A673 (cell line): ENCODE results near the gene GDPD5. TPM values are rescaled to one million over a fixed set of nuclear protein-coding genes. Genes with fewer than 3 reads are reported as not detected.

Experiments
- BruUV-seq: library from RNA; stranded (reverse); fragments of 400-500 nt; replicated peaks from 2 replicates; lab custom pipeline; 2021; lab: Mats Ljungman, UMichigan
- CTCF ChIA-PET: fragments of 300-600 bp; sonication (Branson Sonifier 250); formaldehyde crosslinking; loops from one replicate; lab custom pipeline; 2022; ENCODE audit warnings: antibody characterized with exemption; lab: Charles Lee
- POLR2A ChIA-PET: fragments of 300-600 bp; sonication (Branson Sonifier 250); formaldehyde crosslinking; loops from one replicate; lab custom pipeline; 2022; ENCODE audit warnings: antibody characterized with exemption; ENCODE audit not compliant: low non-redundant PET; lab: Charles Lee
- DNase-seq: peaks from one replicate; pipeline ENCODE4 v3.0.0-alpha.2; 2015; ENCODE audit warnings: low spot score
- H3K27ac ChIP-seq: fragments of 200-600 bp; sonication (generic); 2 replicates; pipeline ENCODE4 v1.5.1; 2016; ENCODE audit warnings: mixed run types, low read depth, mild to moderate bottlenecking, mixed read lengths, antibody characterized with exemption, low read length; ENCODE audit not compliant: poor library complexity, severe bottlenecking
- H3K27me3 ChIP-seq: fragments of 200-600 bp; sonication (generic); replicated peaks from 2 replicates; pipeline ENCODE4 v1.6.1; 2017; ENCODE audit warnings: mixed run types, low read depth, mild to moderate bottlenecking, mixed read lengths, antibody characterized with exemption, low read length; ENCODE audit not compliant: insufficient read depth, poor library complexity
- H3K36me3 ChIP-seq: fragments of 200-600 bp; sonication (generic); 2 replicates; pipeline ENCODE4 v1.6.1; 2016; ENCODE audit warnings: mixed run types, mild to moderate bottlenecking, mixed read lengths, antibody characterized with exemption, low read length; ENCODE audit not compliant: insufficient read depth, poor library complexity, severe bottlenecking
- H3K4me1 ChIP-seq: fragments of 200-600 bp; sonication (generic); 2 replicates; pipeline ENCODE4 v1.6.1; 2017; ENCODE audit warnings: mixed run types, mild to moderate bottlenecking, mixed read lengths, antibody characterized with exemption, low read length; ENCODE audit not compliant: insufficient read depth, poor library complexity, severe bottlenecking
- H3K4me3 ChIP-seq: fragments of 200-600 bp; sonication (generic); 2 replicates; pipeline ENCODE4 v1.5.1; 2016; ENCODE audit warnings: low read depth, mixed run types, mild to moderate bottlenecking, mixed read lengths, low read length; ENCODE audit not compliant: poor library complexity, severe bottlenecking
- H3K9me3 ChIP-seq: fragments of 200-600 bp; sonication (generic); 2 replicates; pipeline ENCODE4 v1.6.1; 2016; ENCODE audit warnings: mixed run types, low read depth, mild to moderate bottlenecking, mixed read lengths, antibody characterized with exemption, low read length; ENCODE audit not compliant: poor library complexity, severe bottlenecking
- CTCF ChIP-seq: fragments of 300-800, 200-600 bp; sonication (generic); conservative IDR thresholded peaks from 2 replicates; pipeline ENCODE4 v1.5.1; 2017; ENCODE audit warnings: low read depth, mild to moderate bottlenecking, antibody characterized with exemption, low read length, moderate library complexity, mixed read lengths
- EZH2 ChIP-seq: fragments of 200-600 bp; sonication (generic); IDR thresholded peaks from 2 replicates; pipeline ENCODE4 v1.6.1; 2017; ENCODE audit warnings: borderline replicate concordance, low read depth, mild to moderate bottlenecking, mixed read lengths, antibody characterized with exemption, low read length; ENCODE audit not compliant: poor library complexity, severe bottlenecking
- intact Hi-C: fragments of 100-400 bp; cut with micrococcal nuclease; formaldehyde crosslinking; loops from one replicate; pipeline ENCODE4 v1.10.0; 2022; ENCODE audit not compliant: unreplicated experiment
- total RNA-seq: library from RNA; stranded (reverse); gene quantifications from 2 replicates; pipeline ENCODE4 v1.2.3, GENCODE V29; 2021

The GDPD5 gene
- total RNA-seq, 1 experiment from 2014 or later = 1.4 TPM

GRCh38 chr11:75516140-75516539 lies 9.6 kb downstream of the GDPD5 start:
- Histone ChIP-seq H3K27ac (no peak overlapping the region), H3K4me3 (no peak overlapping the region), H3K27me3 (no peaks in the 10 kb centered on the region), H3K4me1 (no peaks in the 10 kb centered on the region), H3K9me3 (no peaks in the 10 kb centered on the region), H3K36me3 (no peaks in the 10 kb centered on the region)
- BruUV-seq = no TSS peak
- no peak for DNase-seq
- ChIA-PET CTCF (no interaction called here), POLR2A (no interaction called here)
- no peak for TF ChIP-seq EZH2
- TF ChIP-seq CTCF = no peak
- intact Hi-C loops = no loop called here

GRCh38 chr11:75514596-75514995 lies 11.1 kb downstream of the GDPD5 start:
- CTCF ChIA-PET = no interaction called here
- intact Hi-C loops = no loop called here
- POLR2A ChIA-PET = no interaction called here
- H3K4me3 ChIP-seq = no peak overlapping the region
- H3K4me1 ChIP-seq = no peaks in the 10 kb centered on the region
- DNase-seq = no peak
- H3K27ac ChIP-seq = no peak overlapping the region
- no peaks in the 10 kb centered on the region for H3K36me3 ChIP-seq
- H3K9me3 ChIP-seq = no peaks in the 10 kb centered on the region
- BruUV-seq = no TSS peak
- TF ChIP-seq EZH2 = no peak
- no peak for TF ChIP-seq CTCF
- H3K27me3 ChIP-seq = no peaks in the 10 kb centered on the region

- no peak for DNase-seq
- Histone ChIP-seq H3K36me3 (no peaks in the 10 kb centered on the region), H3K27me3 (no peaks in the 10 kb centered on the region), H3K4me3 (no peak overlapping the region), H3K4me1 (no peaks in the 10 kb centered on the region), H3K27ac (no peak overlapping the region), H3K9me3 (no peaks in the 10 kb centered on the region)
- CTCF ChIA-PET = no interaction called here
- BruUV-seq = no TSS peak
- no peak for TF ChIP-seq EZH2
- no peak for TF ChIP-seq CTCF
- intact Hi-C loops = no loop called here
- POLR2A ChIA-PET = no interaction called here
Measured at GRCh38 chr11:75513250-75513649, 12.5 kb downstream of the GDPD5 start.
